Activated T-cell treated with anti-CD3 and anti-CD28 coated beads, Interleukin-2, amount 50 U/mL, for 1 hour (primary cell): ENCODE data around the gene SAMD13.

Experiments
- DNase-seq: peaks from one replicate; pipeline ENCODE4 v3.0.0-alpha.2; 2020

The SAMD13 gene

GRCh38 chr1:84301004-84301784, at the start of gene SAMD13:
Gene SAMD13, plus strand, starts transcription at chr1:84301708. Its CDS starts 1,527 bp downstream, at chr1:84303235.
- peak; percentile 25 for DNase-seq

GRCh38 chr1:84253036-84253435, 48.5 kb upstream of the SAMD13 start:
- DNase-seq, result no peak

GRCh38 chr1:84253891-84254290, 47.6 kb upstream of the SAMD13 start:
- no peak for DNase-seq

GRCh38 chr1:84254703-84255238, 46.7 kb upstream of the SAMD13 start:
- DNase-seq, result no peak

- no peak for DNase-seq
These were observed 45.9 kb upstream of the SAMD13 start for GRCh38 chr1:84255582-84255981.

- no peak for DNase-seq
These were observed 43.9 kb upstream of the SAMD13 start for GRCh38 chr1:84257617-84258016.

GRCh38 chr1:84259376-84259775, 42.1 kb upstream of the SAMD13 start:
- DNase-seq, result no peak

GRCh38 chr1:84259989-84260388, 41.5 kb upstream of the SAMD13 start:
- DNase-seq, result no peak

GRCh38 chr1:84260852-84261518, 40.5 kb upstream of the SAMD13 start:
- no peak for DNase-seq

- DNase-seq, result no peak
These were observed 36.5 kb upstream of the SAMD13 start for GRCh38 chr1:84264961-84265360.

- no peak for DNase-seq
These were observed 35.6 kb upstream of the SAMD13 start for GRCh38 chr1:84265867-84266266.

- no peak for DNase-seq
These were observed 34.8 kb upstream of the SAMD13 start for GRCh38 chr1:84266748-84267147.

- DNase-seq, result no peak
These were observed 34.0 kb upstream of the SAMD13 start for GRCh38 chr1:84267476-84267875.

- no peak for DNase-seq
These were observed 33.2 kb upstream of the SAMD13 start for GRCh38 chr1:84268346-84268745.

- DNase-seq, result no peak
These were observed 32.2 kb upstream of the SAMD13 start for GRCh38 chr1:84269306-84269705.

GRCh38 chr1:84271441-84272151, 29.9 kb upstream of the SAMD13 start:
- no peak for DNase-seq

- no peak for DNase-seq
These were observed 29.1 kb upstream of the SAMD13 start for GRCh38 chr1:84272401-84272800.

- DNase-seq, result no peak
These were observed 24.0 kb upstream of the SAMD13 start for GRCh38 chr1:84277343-84278059.

GRCh38 chr1:84278905-84279304, 22.6 kb upstream of the SAMD13 start:
- no peak for DNase-seq

- DNase-seq, result no peak
These were observed 20.6 kb upstream of the SAMD13 start for GRCh38 chr1:84280912-84281311.

GRCh38 chr1:84282780-84283333, 18.7 kb upstream of the SAMD13 start:
- no peak for DNase-seq

- DNase-seq, result no peak
These were observed 18.1 kb upstream of the SAMD13 start for GRCh38 chr1:84283381-84283780.

GRCh38 chr1:84286071-84286470, 15.4 kb upstream of the SAMD13 start:
- DNase-seq, result no peak
